IMR-90 (cell line): Measurements from ENCODE around the gene DENND1A. TPM values are rescaled to one million over a fixed set of nuclear protein-coding genes. Genes with fewer than 3 reads are reported as not detected.

ENCODE experiments used
- ATAC-seq: fragments of 200-7000 bp; cut with Tn5 transposase; 2 replicates; pipeline ENCODE4 v1.9.1; 2020; ENCODE audit warnings: low read depth, mild to moderate bottlenecking, moderate library complexity
- BruUV-seq: library from RNA; stranded (reverse); fragments of 400-500 nt; replicated peaks from 2 replicates; lab custom pipeline; 2021; lab: Mats Ljungman, UMichigan
- CTCF ChIA-PET: fragments of 300-600 bp; formaldehyde crosslinking; extraction: SDS; loops from one replicate; lab custom pipeline; 2021; ENCODE audit warnings: antibody characterized with exemption; lab: Yijun Ruan, JAX
- POLR2A ChIA-PET: fragments of 300-600 bp; sonication (Branson Sonifier 250); formaldehyde crosslinking; loops from one replicate; lab custom pipeline; 2022; ENCODE audit warnings: antibody characterized with exemption; ENCODE audit not compliant: unreplicated experiment; lab: Charles Lee
- DNase-seq: peaks from one replicate; pipeline ENCODE4 v3.0.0; 2013
- H2AFZ ChIP-seq: replicated peaks from 2 replicates; pipeline ENCODE3; 2013; ENCODE audit warnings: low read length, mild to moderate bottlenecking; ENCODE audit not compliant: poor library complexity
- H2AK5ac ChIP-seq: 2 replicates; pipeline ENCODE4 v1.6.1; 2013; ENCODE audit warnings: low read depth, low read length, inconsistent platforms
- H2AK9ac ChIP-seq: replicated peaks from 2 replicates; pipeline ENCODE3; 2013; ENCODE audit warnings: mild to moderate bottlenecking, low read depth, low read length, moderate library complexity; ENCODE audit not compliant: poor library complexity
- H2BK120ac ChIP-seq: 2 replicates; pipeline ENCODE4 v1.6.1; 2013; ENCODE audit warnings: low read depth, low read length, inconsistent platforms
- H2BK15ac ChIP-seq: 3 replicates; pipeline ENCODE4 v1.6.1; 2013; ENCODE audit warnings: low read depth, low read length, inconsistent platforms
- H2BK20ac ChIP-seq: 2 replicates; pipeline ENCODE4 v1.6.1; 2013; ENCODE audit warnings: low read depth, mild to moderate bottlenecking, inconsistent platforms, low read length, moderate library complexity
- H2BK5ac ChIP-seq: 2 replicates; pipeline ENCODE4 v1.6.1; 2013; ENCODE audit warnings: mild to moderate bottlenecking, low read depth, low read length, inconsistent platforms; ENCODE audit not compliant: poor library complexity, severe bottlenecking
- H3K14ac ChIP-seq: replicated peaks from 2 replicates; pipeline ENCODE4 v1.6.1; 2013; ENCODE audit warnings: low read depth, low read length, inconsistent platforms
- H3K18ac ChIP-seq: 2 replicates; pipeline ENCODE4 v1.6.1; 2013; ENCODE audit warnings: low read depth, low read length, control low read depth
- H3K23ac ChIP-seq: 2 replicates; pipeline ENCODE4 v1.6.1; 2013; ENCODE audit warnings: low read depth, low read length, inconsistent platforms
- H3K27ac ChIP-seq: 2 replicates; pipeline ENCODE4 v1.5.1; 2013; ENCODE audit warnings: mild to moderate bottlenecking, control low read depth, low read length; ENCODE audit not compliant: insufficient read depth
- H3K27me3 ChIP-seq: 2 replicates; pipeline ENCODE4 v1.6.1; 2013; ENCODE audit warnings: low read length; ENCODE audit not compliant: control insufficient read depth, insufficient read depth
- H3K36me3 ChIP-seq: 2 replicates; pipeline ENCODE4 v1.6.1; 2013; ENCODE audit warnings: low read length, mixed read lengths; ENCODE audit not compliant: control insufficient read depth, insufficient read depth
- H3K4ac ChIP-seq: 2 replicates; pipeline ENCODE4 v1.6.1; 2013; ENCODE audit warnings: low read depth, low read length, inconsistent platforms
- H3K4me1 ChIP-seq: 2 replicates; pipeline ENCODE4 v1.6.1; 2013; ENCODE audit warnings: low read length, mixed read lengths; ENCODE audit not compliant: control insufficient read depth, insufficient read depth
- H3K4me2 ChIP-seq: 2 replicates; pipeline ENCODE4 v1.6.1; 2013; ENCODE audit warnings: low read depth, mild to moderate bottlenecking, control low read depth, low read length, moderate library complexity
- H3K4me3 ChIP-seq: 2 replicates; pipeline ENCODE4 v1.5.1; 2013; ENCODE audit warnings: low read depth, mild to moderate bottlenecking, control low read depth, low read length, moderate library complexity; ENCODE audit not compliant: insufficient read depth
- H3K56ac ChIP-seq: 2 replicates; pipeline ENCODE4 v1.6.1; 2013; ENCODE audit warnings: low read length, inconsistent platforms; ENCODE audit not compliant: insufficient read depth; ENCODE audit errors: extremely low read depth
- H3K79me1 ChIP-seq, 2 experiments: 2 replicates each; pipeline ENCODE4 v1.6.1; 2013; ENCODE audit warnings: low read length in 2 of 2, inconsistent platforms in 1 of 2, low read depth in 1 of 2
- H3K9ac ChIP-seq: 2 replicates; pipeline ENCODE4 v1.6.1; 2013; ENCODE audit warnings: low read depth, low read length, control low read depth
- H3K9me1 ChIP-seq: 2 replicates; pipeline ENCODE4 v1.6.1; 2013; ENCODE audit warnings: low read length, inconsistent platforms; ENCODE audit not compliant: insufficient read depth
- H3K9me3 ChIP-seq: 2 replicates; pipeline ENCODE4 v1.6.1; 2013; ENCODE audit warnings: low read length; ENCODE audit not compliant: control insufficient read depth, insufficient read depth
- H4K20me1 ChIP-seq: 2 replicates; pipeline ENCODE4 v1.6.1; 2013; ENCODE audit warnings: low read length, inconsistent platforms; ENCODE audit not compliant: insufficient read depth
- H4K5ac ChIP-seq: 2 replicates; pipeline ENCODE4 v1.6.1; 2013; ENCODE audit warnings: mild to moderate bottlenecking, low read depth, low read length, control low read depth
- H4K8ac ChIP-seq, 2 experiments: 2 replicates each; pipeline ENCODE4 v1.6.1; 2013; ENCODE audit warnings: low read depth in 2 of 2, low read length in 2 of 2, control low read depth in 1 of 2, inconsistent platforms in 1 of 2
- H4K91ac ChIP-seq: 2 replicates; pipeline ENCODE4 v1.6.1; 2013; ENCODE audit warnings: low read depth, low read length, inconsistent platforms; ENCODE audit not compliant: insufficient read depth
- BHLHE40 ChIP-seq: fragments of 150-350 bp; IDR thresholded peaks from 2 replicates; pipeline ENCODE4 v1.6.1; 2016; ENCODE audit warnings: mild to moderate bottlenecking, low read depth, low read length
- CEBPB ChIP-seq: IDR thresholded peaks from 2 replicates; pipeline ENCODE4 v1.6.1; 2012; ENCODE audit warnings: low read depth, low read length, improper control_type of control experiment
- CTCF ChIP-seq: conservative IDR thresholded peaks from 2 replicates; pipeline ENCODE4 v1.5.1; 2012; ENCODE audit warnings: mild to moderate bottlenecking, low read depth, low read length, improper control_type of control experiment
- ELK1 ChIP-seq: fragments of 150-350 bp; IDR thresholded peaks from 2 replicates; pipeline ENCODE4 v1.6.1; 2016; ENCODE audit warnings: low read depth, mild to moderate bottlenecking, low read length, moderate library complexity, borderline replicate concordance
- MAFK ChIP-seq: IDR thresholded peaks from 2 replicates; pipeline ENCODE4 v1.6.1; 2012; ENCODE audit warnings: low read depth, low read length, improper control_type of control experiment
- MAZ ChIP-seq: IDR thresholded peaks from 2 replicates; pipeline ENCODE4 v1.6.1; 2012; ENCODE audit warnings: low read depth, mild to moderate bottlenecking, low read length, improper control_type of control experiment, moderate library complexity, borderline replicate concordance
- MXI1 ChIP-seq: IDR thresholded peaks from 2 replicates; pipeline ENCODE4 v1.6.1; 2012; ENCODE audit warnings: low read depth, mild to moderate bottlenecking, low read length, moderate library complexity, borderline replicate concordance
- RAD21 ChIP-seq: IDR thresholded peaks from 2 replicates; pipeline ENCODE4 v1.6.1; 2012; ENCODE audit warnings: low read length, improper control_type of control experiment
- RCOR1 ChIP-seq: IDR thresholded peaks from 2 replicates; pipeline ENCODE4 v1.6.1; 2012; ENCODE audit warnings: mild to moderate bottlenecking, low read length, improper control_type of control experiment; ENCODE audit not compliant: insufficient replicate concordance
- RFX5 ChIP-seq: IDR thresholded peaks from 2 replicates; pipeline ENCODE4 v1.8.0; 2012; ENCODE audit warnings: low read depth, mild to moderate bottlenecking, low read length, moderate library complexity
- USF2 ChIP-seq: fragments of 150-350 bp; IDR thresholded peaks from 2 replicates; pipeline ENCODE4 v1.6.1; 2017; ENCODE audit warnings: mild to moderate bottlenecking, antibody characterized with exemption, low read length, low read depth
- WGBS, 2 experiments: methylation state at CpG; one replicate each; pipeline versions ENCODE4 v1.1.5 to v1.1.7; 2013; ENCODE audit warnings: missing lambda C conversion rate in 2 of 2; ENCODE audit not compliant: insufficient read length in 1 of 2; ENCODE audit errors: extremely low coverage in 2 of 2; 5-methylcytosine and 5-hydroxymethylcytosine counted together
- dilution Hi-C: fragments of 300-500 bp; cut with HindIII; formaldehyde crosslinking; loops from one replicate; pipeline ENCODE4 v1.14.3; 2018; ENCODE audit warnings: low sequenced_read_pairs; ENCODE audit not compliant: unreplicated experiment
- in situ Hi-C: fragments of 300-500 bp; cut with MboI; formaldehyde crosslinking; loops from 3 replicates; pipeline ENCODE4 v1.14.3; 2019; ENCODE audit warnings: low sequenced_read_pairs, inconsistent platforms, mixed read lengths
- intact Hi-C: fragments of 100-400 bp; cut with micrococcal nuclease; formaldehyde crosslinking; loops from 2 replicates; pipeline ENCODE4 v1.10.0; 2022
- polyA plus RNA-seq, 3 experiments: library from polyadenylated mRNA; depleted of rRNA; stranded (reverse); fragments of >200 nt; gene quantifications; 2 replicates each; pipeline ENCODE4 v1.2.3, GENCODE V29; 2012; ENCODE audit warnings: low replicate concordance in 1 of 3
- total RNA-seq: library from RNA; depleted of rRNA; stranded (reverse); fragments of >200 nt; gene quantifications from 2 replicates; pipeline ENCODE4 v1.2.3, GENCODE V29; 2012

DENND1A gene
- total and polyA plus RNA-seq, 2 of the 4 experiments (the other 2 are of a cell fraction) = 21.4 to 27.6 TPM

DNA sequence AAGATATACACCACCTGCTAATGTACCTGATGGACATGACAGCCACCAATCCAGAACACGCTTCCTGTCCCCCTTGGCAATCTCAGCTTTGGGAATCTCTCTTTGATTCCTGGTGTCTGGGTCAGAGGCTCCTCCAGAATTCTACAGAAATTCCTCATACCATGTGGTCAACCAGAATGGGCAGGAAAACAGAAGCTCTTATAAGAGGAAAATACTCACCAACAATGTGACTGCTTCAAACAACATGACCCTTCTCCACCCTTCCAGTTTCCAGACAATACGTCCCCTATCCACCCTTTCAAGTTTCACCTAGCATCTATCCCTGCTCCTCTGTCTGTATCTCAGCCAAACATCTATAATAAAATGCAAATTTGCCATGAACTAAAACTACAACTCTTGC is 247.2 kb downstream of the DENND1A start (continued):
- no peak for TF ChIP-seq ELK1

GRCh38 chr9:123680352-123680751 is 249.6 kb downstream of the DENND1A start:
- Histone ChIP-seq H2AK9ac (no peak overlapping the region), H3K27ac (no peak overlapping the region), H2BK20ac (no peak overlapping the region), H2AFZ (no peak overlapping the region), H4K8ac (no peak overlapping the region), H3K23ac (no peak overlapping the region), H3K4ac (no peak overlapping the region), H3K9me1 (peaks cover 13% of the 10 kb centered on the region; the same call in 1 of the 2 replicates), H3K79me1 (no peaks in the 10 kb centered on the region; a peak in 3 of 4 replicates), H2AK5ac (no peak overlapping the region), H3K56ac (no peak overlapping the region), H3K36me3 (no peaks in the 10 kb centered on the region), H4K91ac (no peak overlapping the region), H3K9ac (no peak overlapping the region), H3K9me3 (no peaks in the 10 kb centered on the region), H3K4me1 (peaks cover 13% of the 10 kb centered on the region; the same call in 1 of the 2 replicates), H4K20me1 (peaks cover 26% of the 10 kb centered on the region; the same call in 1 of the 2 replicates), H3K4me2 (no peak overlapping the region), H2BK15ac (no peak overlapping the region), H3K18ac (no peak overlapping the region), H3K14ac (no peak overlapping the region), H3K27me3 (no peaks in the 10 kb centered on the region), H2BK120ac (no peak overlapping the region), H3K4me3 (no peak overlapping the region), H4K5ac (no peak overlapping the region), H2BK5ac (no peak overlapping the region)
- dilution Hi-C loops (no loop called here), intact Hi-C loops (no loop called here), in situ Hi-C loops (no loop called here)
- ATAC-seq = no peak
- no peak for TF ChIP-seq CEBPB
- TF ChIP-seq CTCF = no peak
- TF ChIP-seq RFX5 = no peak
- no peak for TF ChIP-seq USF2
- no peak for TF ChIP-seq MAFK
- no peak for TF ChIP-seq BHLHE40
- no peak for TF ChIP-seq MAZ
- no peak for TF ChIP-seq RCOR1
- TF ChIP-seq MXI1 = no peak
- no peak for TF ChIP-seq RAD21
- ChIA-PET CTCF (no interaction called here), POLR2A (no interaction called here)
- DNase-seq = no peak
- no CpG with 5 or more reads among the region's 8 CpGs for WGBS, 2 experiments
- BruUV-seq = no TSS peak
